Measurements from ENCODE around the gene FBN2. TPM values are rescaled to one million over a fixed set of nuclear protein-coding genes. Genes with fewer than 3 reads are reported as not detected.

FBN2 gene
- total RNA-seq, 1 experiment from 2014 or later, result not detected

DNA sequence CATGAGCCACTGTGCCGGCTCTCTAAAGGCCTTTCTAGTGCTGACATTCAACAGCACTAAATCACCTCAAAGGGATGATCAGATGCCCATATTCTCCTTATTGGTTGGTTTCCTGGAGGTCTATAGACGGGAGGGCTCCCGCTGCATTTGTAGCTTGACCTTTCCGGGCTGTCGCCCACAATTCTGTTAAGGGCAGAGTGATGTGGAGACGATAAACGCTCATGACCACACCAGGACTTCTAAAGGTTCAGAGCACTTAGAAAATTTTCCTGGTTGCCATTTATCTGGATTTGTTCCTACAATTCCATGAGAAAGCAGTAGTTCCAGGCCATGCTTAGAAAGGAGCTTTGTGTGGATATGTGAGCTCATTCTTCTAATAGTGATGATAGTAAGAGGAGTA is 284.2 kb downstream of the FBN2 start:
- peaks cover 3% of the 10 kb centered on the region; the same call in 1 of the 2 replicates for H3K9me3 ChIP-seq (ENCODE audit: low read length)
- H3K4me2 ChIP-seq (ENCODE audit: low read depth, low read length, poor library complexity, severe bottlenecking), result no peak overlapping the region
- H3K79me2 ChIP-seq (ENCODE audit: low read length), result no peaks in the 10 kb centered on the region
- no peak overlapping the region for H3K9ac ChIP-seq (ENCODE audit: low read length)
- H3K9me2 ChIP-seq (replicated peaks; ENCODE audit: insufficient read depth, low read length), result no peaks in the 10 kb centered on the region
- H3K4me1 ChIP-seq (ENCODE audit: low read length), result no peaks in the 10 kb centered on the region
- no peak for DNase-seq
- H3K27ac ChIP-seq (ENCODE audit: low read length), result no peak overlapping the region
- H4K20me1 ChIP-seq (ENCODE audit: insufficient read depth, low read depth, low read length), result no peaks in the 10 kb centered on the region
- no peak overlapping the region for H3K4me3 ChIP-seq (ENCODE audit: low read length)
- H3K27me3 ChIP-seq (ENCODE audit: low read length), result no peaks in the 10 kb centered on the region; the same call in 1 of the 2 replicates
- no peak overlapping the region for H2AFZ ChIP-seq (ENCODE audit: low read length)
- H3K36me3 ChIP-seq (ENCODE audit: insufficient read depth, low read length), result no peaks in the 10 kb centered on the region

- Histone ChIP-seq H3K9me3 (ENCODE audit: low read length) (peaks cover 3% of the 10 kb centered on the region; the same call in 1 of the 2 replicates), H3K9ac (ENCODE audit: low read length) (no peak overlapping the region), H4K20me1 (ENCODE audit: insufficient read depth, low read depth, low read length) (no peaks in the 10 kb centered on the region), H3K79me2 (ENCODE audit: low read length) (no peaks in the 10 kb centered on the region), H3K4me2 (ENCODE audit: low read depth, low read length, poor library complexity, severe bottlenecking) (no peak overlapping the region), H3K4me1 (ENCODE audit: low read length) (no peaks in the 10 kb centered on the region), H2AFZ (ENCODE audit: low read length) (no peak overlapping the region), H3K27ac (ENCODE audit: low read length) (no peak overlapping the region), H3K27me3 (ENCODE audit: low read length) (no peaks in the 10 kb centered on the region; the same call in 1 of the 2 replicates), H3K4me3 (ENCODE audit: low read length) (no peak overlapping the region), H3K9me2 (replicated peaks; ENCODE audit: insufficient read depth, low read length) (no peaks in the 10 kb centered on the region), H3K36me3 (ENCODE audit: insufficient read depth, low read length) (no peaks in the 10 kb centered on the region)
- no peak for DNase-seq
Measured at GRCh38 chr5:128253161-128253560, 284.9 kb downstream of the FBN2 start.

GRCh38 chr5:128252756-128253155 is 285.3 kb downstream of the FBN2 start:
- Histone ChIP-seq H3K9me2 (replicated peaks; ENCODE audit: insufficient read depth, low read length) (no peaks in the 10 kb centered on the region), H3K79me2 (ENCODE audit: low read length) (no peaks in the 10 kb centered on the region), H3K4me3 (ENCODE audit: low read length) (no peak overlapping the region), H3K9me3 (ENCODE audit: low read length) (peaks cover 3% of the 10 kb centered on the region; the same call in 1 of the 2 replicates), H3K4me2 (ENCODE audit: low read depth, low read length, poor library complexity, severe bottlenecking) (no peak overlapping the region), H3K9ac (ENCODE audit: low read length) (no peak overlapping the region), H2AFZ (ENCODE audit: low read length) (no peak overlapping the region), H4K20me1 (ENCODE audit: insufficient read depth, low read depth, low read length) (no peaks in the 10 kb centered on the region), H3K27me3 (ENCODE audit: low read length) (no peaks in the 10 kb centered on the region; the same call in 1 of the 2 replicates), H3K36me3 (ENCODE audit: insufficient read depth, low read length) (no peaks in the 10 kb centered on the region), H3K4me1 (ENCODE audit: low read length) (no peaks in the 10 kb centered on the region), H3K27ac (ENCODE audit: low read length) (no peak overlapping the region)
- no peak for DNase-seq

GRCh38 chr5:128252196-128252595 is 285.8 kb downstream of the FBN2 start:
- Histone ChIP-seq H3K27me3 (ENCODE audit: low read length) (no peaks in the 10 kb centered on the region; the same call in 1 of the 2 replicates), H4K20me1 (ENCODE audit: insufficient read depth, low read depth, low read length) (no peaks in the 10 kb centered on the region), H3K4me1 (ENCODE audit: low read length) (no peaks in the 10 kb centered on the region), H3K9ac (ENCODE audit: low read length) (no peak overlapping the region), H3K9me2 (replicated peaks; ENCODE audit: insufficient read depth, low read length) (no peaks in the 10 kb centered on the region), H3K36me3 (ENCODE audit: insufficient read depth, low read length) (no peaks in the 10 kb centered on the region), H2AFZ (ENCODE audit: low read length) (no peak overlapping the region), H3K79me2 (ENCODE audit: low read length) (no peaks in the 10 kb centered on the region), H3K27ac (ENCODE audit: low read length) (no peak overlapping the region), H3K4me2 (ENCODE audit: low read depth, low read length, poor library complexity, severe bottlenecking) (no peak overlapping the region), H3K9me3 (ENCODE audit: low read length) (peaks cover 3% of the 10 kb centered on the region; the same call in 1 of the 2 replicates), H3K4me3 (ENCODE audit: low read length) (no peak overlapping the region)
- no peak for DNase-seq

- H3K9me2 ChIP-seq (replicated peaks; ENCODE audit: insufficient read depth, low read length), result no peaks in the 10 kb centered on the region
- DNase-seq, result no peak
Measured at GRCh38 chr5:128245974-128246373, 292.1 kb downstream of the FBN2 start.

DNA sequence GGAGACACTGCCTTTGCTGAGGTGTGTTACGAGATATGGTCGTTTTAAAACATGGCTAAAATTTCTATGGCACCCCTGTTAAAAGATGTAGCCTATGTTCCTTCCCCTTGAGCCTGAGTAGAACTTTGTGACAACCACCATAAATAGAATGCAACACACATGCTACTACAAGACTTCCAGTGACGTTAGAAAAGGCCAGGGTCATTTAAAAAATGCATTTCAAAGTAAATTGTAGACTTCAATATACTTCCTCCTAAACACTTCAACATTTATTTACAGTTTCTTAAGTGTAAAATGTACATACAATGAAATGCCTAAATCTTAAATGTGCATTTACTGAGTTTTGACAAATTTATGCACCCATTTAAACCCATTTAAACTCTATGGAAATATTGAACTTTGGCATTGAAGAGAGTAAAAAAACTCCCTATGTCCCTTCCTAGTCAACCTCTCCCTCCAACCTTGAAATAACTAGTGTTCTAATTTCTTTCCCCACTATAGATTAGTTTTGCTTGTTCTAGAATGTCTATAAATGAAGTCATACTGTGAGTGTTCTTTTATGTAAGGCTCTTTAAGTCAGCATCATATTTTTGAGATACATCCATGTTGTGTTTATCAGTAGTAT is 294.0 kb downstream of the FBN2 start:
- Histone ChIP-seq H3K27ac (ENCODE audit: low read length) (no peak overlapping the region), H3K4me3 (ENCODE audit: low read length) (no peak overlapping the region), H3K27me3 (ENCODE audit: low read length) (no peaks in the 10 kb centered on the region), H2AFZ (ENCODE audit: low read length) (no peak overlapping the region), H3K79me2 (ENCODE audit: low read length) (no peaks in the 10 kb centered on the region), H3K36me3 (ENCODE audit: insufficient read depth, low read length) (no peaks in the 10 kb centered on the region), H3K4me1 (ENCODE audit: low read length) (no peaks in the 10 kb centered on the region), H3K9me3 (ENCODE audit: low read length) (no peaks in the 10 kb centered on the region), H3K9me2 (replicated peaks; ENCODE audit: insufficient read depth, low read length) (no peaks in the 10 kb centered on the region), H3K4me2 (ENCODE audit: low read depth, low read length, poor library complexity, severe bottlenecking) (no peak overlapping the region), H4K20me1 (ENCODE audit: insufficient read depth, low read depth, low read length) (no peaks in the 10 kb centered on the region), H3K9ac (ENCODE audit: low read length) (no peak overlapping the region)
- DNase-seq, result no peak

More at GRCh38 chr5:128245974-128246373, 292.1 kb downstream of the FBN2 start:
- Histone ChIP-seq H3K9me3 (ENCODE audit: low read length) (no peaks in the 10 kb centered on the region), H4K20me1 (ENCODE audit: insufficient read depth, low read depth, low read length) (no peaks in the 10 kb centered on the region), H3K36me3 (ENCODE audit: insufficient read depth, low read length) (no peaks in the 10 kb centered on the region), H2AFZ (ENCODE audit: low read length) (no peak overlapping the region), H3K79me2 (ENCODE audit: low read length) (no peaks in the 10 kb centered on the region), H3K4me2 (ENCODE audit: low read depth, low read length, poor library complexity, severe bottlenecking) (no peak overlapping the region), H3K27ac (ENCODE audit: low read length) (no peak overlapping the region), H3K4me3 (ENCODE audit: low read length) (no peak overlapping the region), H3K9ac (ENCODE audit: low read length) (no peak overlapping the region), H3K27me3 (ENCODE audit: low read length) (no peaks in the 10 kb centered on the region), H3K4me1 (ENCODE audit: low read length) (no peaks in the 10 kb centered on the region)

- Histone ChIP-seq H3K27ac (ENCODE audit: low read length) (no peak overlapping the region), H3K79me2 (ENCODE audit: low read length) (no peaks in the 10 kb centered on the region), H2AFZ (ENCODE audit: low read length) (no peak overlapping the region), H3K4me3 (ENCODE audit: low read length) (no peak overlapping the region), H3K9ac (ENCODE audit: low read length) (no peak overlapping the region), H3K27me3 (ENCODE audit: low read length) (no peaks in the 10 kb centered on the region), H3K9me3 (ENCODE audit: low read length) (no peaks in the 10 kb centered on the region), H4K20me1 (ENCODE audit: insufficient read depth, low read depth, low read length) (no peaks in the 10 kb centered on the region), H3K36me3 (ENCODE audit: insufficient read depth, low read length) (no peaks in the 10 kb centered on the region), H3K4me1 (ENCODE audit: low read length) (no peaks in the 10 kb centered on the region), H3K4me2 (ENCODE audit: low read depth, low read length, poor library complexity, severe bottlenecking) (no peak overlapping the region), H3K9me2 (replicated peaks; ENCODE audit: insufficient read depth, low read length) (no peaks in the 10 kb centered on the region)
- no peak for DNase-seq
Measured at GRCh38 chr5:128241051-128241695, 296.9 kb downstream of the FBN2 start.

GRCh38 chr5:128237546-128237945 is 300.5 kb downstream of the FBN2 start:
- no peak overlapping the region for H3K4me3 ChIP-seq (ENCODE audit: low read length)
- H3K9me3 ChIP-seq (ENCODE audit: low read length), result no peaks in the 10 kb centered on the region
- H3K9ac ChIP-seq (ENCODE audit: low read length), result no peak overlapping the region
- H3K79me2 ChIP-seq (ENCODE audit: low read length), result no peaks in the 10 kb centered on the region
- no peak for DNase-seq
- no peaks in the 10 kb centered on the region for H4K20me1 ChIP-seq (ENCODE audit: insufficient read depth, low read depth, low read length)
- H3K27me3 ChIP-seq (ENCODE audit: low read length), result no peaks in the 10 kb centered on the region
- no peaks in the 10 kb centered on the region for H3K36me3 ChIP-seq (ENCODE audit: insufficient read depth, low read length)
- no peak overlapping the region for H2AFZ ChIP-seq (ENCODE audit: low read length)
- no peaks in the 10 kb centered on the region for H3K9me2 ChIP-seq (replicated peaks; ENCODE audit: insufficient read depth, low read length)
- H3K27ac ChIP-seq (ENCODE audit: low read length), result no peak overlapping the region
- H3K4me1 ChIP-seq (ENCODE audit: low read length), result no peaks in the 10 kb centered on the region
- no peak overlapping the region for H3K4me2 ChIP-seq (ENCODE audit: low read depth, low read length, poor library complexity, severe bottlenecking)

Data from Karpas-422 (cell line).